H1 (cell line): ENCODE results near the gene KCNQ1.

ENCODE experiments used
- CTCF ChIP-seq, 3 experiments: IDR thresholded peaks; 1 replicate in 2 of 3; 2 replicates in 1 of 3; pipeline versions ENCODE4 v1.5.1 to v1.6.1; 2011; ENCODE audit warnings: low read length in 3 of 3, mild to moderate bottlenecking in 3 of 3, inconsistent platforms in 2 of 3, low read depth in 1 of 3, moderate library complexity in 1 of 3; ENCODE audit not compliant: insufficient read depth in 1 of 3; ENCODE audit errors: control extremely low read depth in 1 of 3
- EGR1 ChIP-seq: IDR thresholded peaks from 2 replicates; pipeline ENCODE4 v1.6.1; 2011; ENCODE audit warnings: low read depth, low read length, borderline replicate concordance
- EZH2 ChIP-seq: fragments of 200-600 bp; sonication (generic); IDR thresholded peaks from 2 replicates; pipeline ENCODE4 v1.7.1; 2012; ENCODE audit warnings: low read depth, mild to moderate bottlenecking, moderate library complexity, low read length, inconsistent platforms; ENCODE audit not compliant: severe bottlenecking
- HDAC6 ChIP-seq: IDR thresholded peaks from one replicate; pipeline ENCODE4 v1.7.1; 2012; ENCODE audit warnings: low read depth, mild to moderate bottlenecking, inconsistent platforms, low read length, moderate library complexity
- JUN ChIP-seq: IDR thresholded peaks from 2 replicates; pipeline ENCODE4 v1.6.1; 2011; ENCODE audit warnings: low read depth, mild to moderate bottlenecking, improper control_type of control experiment, low read length
- SIRT6 ChIP-seq: IDR thresholded peaks from one replicate; pipeline ENCODE4 v1.7.1; 2012; ENCODE audit warnings: low read length, inconsistent platforms

- TF ChIP-seq SIRT6 (no peak), JUN (no peak), CTCF (IDR thresholded peaks at IDR 0.05; ENCODE audit: control extremely low read depth in 1 of 3, insufficient read depth in 1 of 3, low read depth in 1 of 3, low read length in 3 of 3) (no peak), EZH2 (no peak), EGR1 (no peak), HDAC6 (no peak)
These were observed 240.2 kb downstream of the KCNQ1 start for GRCh38 chr11:2685051-2685450.
